Activated CD4-positive, CD25-positive, alpha-beta regulatory T cell (primary cell): Measurements from ENCODE around the gene FAM53B.
"Not testable (repeated sequence)": the region's sequence is repeated elsewhere in the genome, so short reads cannot be mapped to it uniquely, and the experiment has no call there.

Experiments
- DNase-seq, 4 experiments: peaks; one replicate each; lab custom pipeline; 2025; lab: John Stamatoyannopoulos, UW

FAM53B gene

DNA sequence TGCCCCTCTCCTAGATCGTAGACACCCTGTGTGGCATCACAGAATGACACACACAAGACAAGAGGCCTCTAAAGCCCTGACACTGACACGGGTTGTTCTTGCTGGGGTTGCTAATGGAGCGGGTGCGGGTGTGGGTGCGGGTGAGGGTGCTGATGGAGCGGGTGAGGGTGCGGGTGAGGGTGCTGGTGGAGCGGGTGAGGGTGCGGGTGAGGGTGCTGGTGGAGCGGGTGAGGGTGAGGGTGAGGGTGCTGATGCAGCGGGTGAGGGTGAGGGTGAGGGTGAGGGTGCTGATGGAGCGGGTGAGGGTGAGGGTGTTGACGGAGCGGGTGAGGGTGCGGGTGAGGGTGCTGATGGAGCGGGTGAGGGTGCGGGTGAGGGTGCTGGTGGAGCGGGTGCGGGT lies 134.0 kb downstream of the FAM53B start:
- not testable (repeated sequence) for DNase-seq

DNA sequence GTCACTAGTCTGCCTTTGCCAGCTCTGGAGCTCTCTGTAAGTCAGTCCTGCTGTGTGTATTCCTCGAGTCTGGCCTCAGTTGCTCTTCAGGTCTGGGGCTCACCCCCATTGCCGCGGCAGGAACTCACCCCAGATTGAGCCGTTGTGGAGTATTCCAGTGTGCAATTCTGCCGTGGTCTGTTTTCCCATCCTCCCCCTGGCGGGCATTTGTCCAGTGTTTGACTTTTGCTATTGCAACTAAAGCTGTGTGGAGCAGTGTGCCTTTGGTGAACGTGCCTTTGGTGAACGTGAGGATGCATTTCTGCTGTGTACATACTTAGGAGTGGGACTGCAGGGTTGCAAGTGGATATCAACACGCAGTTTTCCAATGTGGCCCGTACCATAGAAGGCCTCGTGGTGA lies 134.5 kb downstream of the FAM53B start:
- no peak for DNase-seq

DNA sequence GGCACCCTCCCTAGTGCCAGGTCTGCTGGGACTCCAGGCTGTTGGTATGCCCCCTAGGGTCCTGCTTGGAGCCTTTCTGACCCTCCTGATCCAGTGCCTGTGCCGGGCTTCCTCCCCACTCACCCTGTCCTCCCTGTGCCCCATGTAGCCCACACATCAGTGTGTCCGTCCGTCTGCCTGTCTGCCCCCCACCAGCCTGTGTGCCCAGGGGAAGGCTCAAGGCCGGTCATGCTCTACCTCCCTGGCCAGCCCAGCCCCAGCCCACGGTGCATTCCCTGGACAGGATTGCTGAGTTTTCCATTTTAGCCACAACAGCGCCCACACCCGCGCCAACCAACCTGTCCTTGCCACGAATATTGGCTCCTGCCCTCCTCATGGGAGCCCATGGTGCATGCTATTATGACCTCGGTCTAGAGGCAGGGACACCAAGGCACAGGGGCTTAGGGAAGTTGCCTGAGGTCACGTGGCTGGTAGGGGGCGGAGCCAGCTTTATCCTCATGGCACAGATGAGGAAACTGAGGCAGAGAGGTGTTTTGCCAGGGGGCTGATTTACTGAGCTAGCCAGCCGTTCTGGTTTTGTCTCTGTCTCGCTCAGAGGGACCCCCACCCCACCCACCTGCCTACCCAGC lies 136.0 kb downstream of the FAM53B start:
- DNase-seq = no peak

DNA sequence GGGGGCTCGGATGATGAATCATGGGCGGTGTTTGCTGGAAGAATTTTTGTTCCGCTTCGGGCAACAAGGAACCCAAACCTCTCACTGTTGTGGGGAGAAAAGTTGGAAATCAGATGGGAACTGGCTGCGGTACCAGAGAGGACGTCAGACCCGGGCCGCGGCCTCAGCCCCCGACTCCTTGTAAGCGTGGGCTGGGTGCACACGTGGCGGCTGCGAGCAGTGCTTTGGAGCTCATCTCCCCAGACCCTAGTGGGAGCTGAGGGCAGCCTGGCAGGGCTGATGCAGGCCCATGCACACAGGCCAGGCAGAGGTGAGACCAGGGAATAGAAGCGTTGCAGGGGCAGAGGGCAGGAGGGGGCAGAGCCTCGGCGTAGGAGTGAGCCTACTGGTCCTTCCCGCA lies 136.5 kb downstream of the FAM53B start:
- DNase-seq = no peak

DNA sequence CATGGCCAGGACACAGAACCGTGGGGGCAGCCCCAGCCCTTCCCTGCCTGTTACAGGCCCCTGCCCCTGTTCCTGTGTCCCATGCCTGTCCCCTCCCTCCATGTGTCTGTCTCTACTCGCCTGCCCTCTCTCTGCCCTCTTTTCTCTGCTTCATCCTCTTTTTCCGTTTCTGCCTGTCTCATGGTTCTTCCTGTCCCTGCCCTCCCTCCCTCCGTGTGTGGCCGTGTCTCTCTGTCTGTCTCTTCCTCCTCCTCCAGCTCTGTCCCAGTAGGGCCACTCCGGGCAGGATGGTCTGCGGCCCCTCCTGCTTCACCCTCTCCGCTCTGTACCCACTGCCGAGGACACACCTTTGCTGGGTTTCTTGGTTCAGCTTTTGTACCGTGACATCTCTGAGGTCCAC lies 137.4 kb downstream of the FAM53B start:
- no peak for DNase-seq

DNA sequence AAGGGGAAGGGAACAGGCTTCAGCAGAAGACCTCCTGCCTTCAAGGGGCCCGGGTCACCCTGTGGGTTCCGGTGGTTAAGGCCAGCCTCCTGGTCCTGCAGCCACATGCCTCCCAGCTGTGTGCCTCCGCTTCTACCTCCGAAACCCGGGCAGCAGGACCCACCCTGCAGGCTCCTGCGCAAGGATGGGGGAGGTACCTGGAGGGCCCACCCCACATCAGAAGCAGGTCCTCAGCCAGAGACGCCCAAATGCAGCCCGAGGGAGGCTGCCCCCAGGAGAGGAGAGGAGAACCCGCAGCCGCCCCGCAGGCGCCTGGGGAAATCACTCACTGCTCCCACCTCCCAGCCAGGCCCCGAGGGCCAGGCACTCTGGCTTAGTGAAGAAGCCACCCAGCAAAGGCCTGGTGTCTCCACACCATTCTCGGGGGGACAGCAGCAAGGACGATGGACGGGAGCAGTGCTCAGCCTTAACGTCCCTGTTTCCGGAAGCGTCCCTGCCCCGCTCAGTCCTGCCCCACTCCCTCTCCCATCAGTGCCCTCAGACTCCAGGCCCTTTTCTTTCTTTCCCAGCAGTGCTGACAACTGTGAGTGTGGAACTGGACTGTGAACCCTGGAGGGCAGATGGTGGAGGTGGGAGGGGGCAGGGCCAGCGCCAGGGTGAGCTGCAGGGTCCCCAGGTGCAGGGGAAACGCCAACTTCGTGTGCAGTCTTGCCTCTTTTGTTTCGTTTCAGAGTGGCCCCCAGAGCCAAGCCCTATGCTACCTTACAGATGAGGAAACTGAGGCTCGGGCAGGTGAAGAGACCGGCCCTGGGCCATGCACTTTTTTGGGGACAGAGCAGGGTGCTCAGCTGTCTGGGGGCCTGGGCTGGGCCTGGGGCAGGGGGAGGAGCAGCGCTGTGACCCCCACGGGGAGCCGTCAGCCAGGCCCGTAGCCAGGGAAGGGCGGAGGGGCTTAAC lies 138.0 kb downstream of the FAM53B start:
- no peak for DNase-seq

DNA sequence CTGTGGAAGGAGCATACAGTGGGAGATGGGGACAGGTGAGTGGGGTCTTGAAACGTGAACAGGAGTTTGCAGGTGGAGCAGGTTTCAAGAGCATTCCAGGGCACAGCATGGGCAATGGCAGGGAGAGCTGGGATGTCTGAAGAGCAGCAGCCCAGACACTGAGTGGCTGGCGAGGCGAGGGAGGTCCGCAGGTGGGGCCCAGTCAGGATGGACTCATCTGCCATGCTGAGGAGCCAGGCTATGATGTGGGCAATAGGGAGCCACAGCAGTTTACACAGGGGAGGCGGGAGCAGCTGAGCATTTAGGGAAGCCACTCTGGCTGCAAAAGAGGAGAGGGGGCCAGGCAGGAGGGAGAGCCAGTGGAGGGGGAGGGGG lies 138.7 kb downstream of the FAM53B start:
- DNase-seq = no peak

DNA sequence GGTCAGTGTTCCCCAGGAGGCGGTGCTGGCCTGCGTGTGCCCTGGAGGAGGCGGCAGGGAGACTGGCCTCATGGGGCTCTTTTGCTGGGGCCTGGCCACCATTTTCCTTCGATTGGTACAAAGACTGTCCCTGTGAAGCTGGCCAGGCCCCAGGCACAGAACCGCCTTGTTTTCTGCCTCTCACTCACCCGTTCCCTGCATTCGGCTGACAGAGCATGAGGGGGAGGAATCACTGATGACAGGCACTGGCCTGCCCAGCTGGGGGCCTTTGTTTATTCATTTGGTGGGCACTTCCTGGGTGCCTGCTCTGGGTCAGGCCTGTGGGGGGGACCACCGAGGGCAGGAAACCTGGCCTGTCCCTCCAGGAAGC lies 139.2 kb downstream of the FAM53B start:
- no peak for DNase-seq

DNA sequence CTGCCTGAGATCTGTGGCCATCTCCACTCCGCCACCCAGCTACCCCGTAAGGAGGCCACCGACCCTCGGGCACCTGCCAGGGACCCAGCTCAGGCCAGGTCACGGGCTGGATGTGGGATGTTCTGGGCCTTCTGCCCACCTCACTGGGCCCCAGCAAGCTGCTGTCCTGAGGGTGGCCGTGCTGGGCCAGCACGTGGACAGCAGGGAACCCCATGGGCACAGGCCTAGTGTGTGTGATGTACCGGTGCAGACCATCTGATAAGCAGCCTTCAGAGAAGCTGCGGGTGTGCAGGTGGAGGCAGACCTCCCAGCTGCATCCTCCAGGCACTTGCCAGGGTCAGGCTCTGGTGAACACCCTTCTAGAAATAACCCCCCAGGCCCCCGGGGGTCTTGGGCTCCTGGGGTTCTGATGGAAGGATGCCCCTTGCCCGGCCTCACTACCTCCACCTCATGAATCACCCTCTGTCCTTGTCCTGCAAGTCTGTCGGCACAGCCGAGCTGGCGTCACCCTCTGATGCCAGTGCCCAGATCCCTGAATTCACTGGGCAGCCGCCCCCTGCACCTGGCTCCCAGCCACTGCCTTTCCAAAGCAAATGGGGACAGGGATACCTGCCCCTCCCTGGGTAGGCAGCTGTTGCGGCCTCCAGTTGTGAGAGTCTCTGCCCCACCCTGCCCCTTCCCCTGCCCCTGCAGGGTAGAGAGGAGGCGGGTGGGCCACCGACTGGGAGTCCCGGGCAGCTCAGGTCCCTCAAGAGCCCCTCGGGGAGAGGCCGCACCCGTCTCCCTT lies 139.8 kb downstream of the FAM53B start:
- DNase-seq = no peak

DNA sequence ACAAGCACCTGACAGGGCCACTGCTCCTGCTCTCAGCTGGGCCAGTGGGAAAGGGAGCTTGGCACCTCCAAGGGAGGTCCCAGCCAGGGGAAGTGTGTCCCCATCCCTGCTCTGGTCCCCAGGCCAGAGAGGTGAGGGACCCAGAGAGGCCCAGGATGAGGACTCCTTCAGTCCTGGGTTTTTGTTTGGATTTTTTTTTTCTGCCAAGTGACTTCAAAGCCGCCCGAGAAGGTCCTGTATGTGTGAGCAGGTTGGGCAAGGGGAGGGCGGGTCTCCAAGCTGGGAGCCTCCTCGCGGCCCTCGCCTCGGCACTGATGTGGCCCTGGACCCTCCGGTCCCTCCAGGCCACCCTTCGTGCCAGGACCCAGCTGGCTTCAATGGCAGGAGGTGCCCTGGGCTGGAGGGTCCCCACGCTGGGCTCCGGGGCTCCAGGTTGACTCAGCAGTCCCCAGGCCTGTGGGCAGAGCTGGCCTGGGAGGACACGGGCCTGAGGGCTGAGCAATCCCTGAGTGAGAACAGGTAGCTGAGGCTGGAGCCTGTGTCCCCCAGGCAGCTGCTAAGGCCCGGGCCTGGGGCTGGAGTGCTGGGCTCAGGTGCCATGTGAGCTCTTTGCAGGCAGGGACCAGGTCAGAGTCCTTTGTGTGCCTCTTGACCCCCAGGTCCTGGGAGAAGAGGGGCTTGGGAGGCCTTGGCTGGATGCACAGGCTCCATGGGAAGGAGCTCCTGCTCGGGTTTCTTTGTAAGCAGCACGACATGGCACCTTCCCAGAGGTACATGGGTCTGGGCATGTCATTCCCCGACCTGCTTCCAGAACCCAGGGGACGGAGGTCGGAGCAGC lies 140.6 kb downstream of the FAM53B start:
- DNase-seq = no peak

DNA sequence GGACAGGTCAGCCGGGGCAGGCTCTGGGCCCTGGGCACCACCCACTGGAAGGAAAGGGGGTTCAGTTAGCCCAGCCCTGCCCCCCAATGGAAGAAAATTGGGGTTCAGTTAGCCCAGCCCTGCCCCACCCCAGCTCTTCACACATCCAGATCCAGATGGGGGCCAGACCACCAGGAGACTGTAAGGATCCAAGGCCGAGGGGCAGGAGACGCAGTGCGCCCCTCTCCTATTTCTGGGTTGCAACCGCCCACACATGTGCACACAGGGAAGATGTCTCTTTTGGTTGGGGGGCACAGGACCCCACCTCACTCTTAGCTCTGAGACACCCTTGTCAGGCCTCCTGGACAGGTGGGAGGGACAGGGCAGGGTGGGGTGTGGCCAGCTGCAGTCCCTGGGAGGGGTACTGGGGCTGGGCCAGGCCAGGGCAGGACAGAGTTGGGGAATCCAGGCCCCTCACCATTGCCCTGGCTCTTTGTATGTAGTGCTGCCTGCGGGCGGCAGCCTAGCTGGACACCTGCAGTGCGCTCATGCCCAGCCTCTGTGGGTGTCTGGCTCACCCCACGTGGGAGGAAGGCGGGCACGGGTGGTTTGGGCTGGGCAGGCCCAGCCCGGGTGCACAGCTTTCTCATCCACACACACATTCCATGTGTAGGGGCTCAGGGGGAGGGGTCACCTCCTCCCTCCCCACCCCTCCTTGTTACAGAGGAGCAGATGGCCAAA lies 141.4 kb downstream of the FAM53B start:
- DNase-seq = no peak

DNA sequence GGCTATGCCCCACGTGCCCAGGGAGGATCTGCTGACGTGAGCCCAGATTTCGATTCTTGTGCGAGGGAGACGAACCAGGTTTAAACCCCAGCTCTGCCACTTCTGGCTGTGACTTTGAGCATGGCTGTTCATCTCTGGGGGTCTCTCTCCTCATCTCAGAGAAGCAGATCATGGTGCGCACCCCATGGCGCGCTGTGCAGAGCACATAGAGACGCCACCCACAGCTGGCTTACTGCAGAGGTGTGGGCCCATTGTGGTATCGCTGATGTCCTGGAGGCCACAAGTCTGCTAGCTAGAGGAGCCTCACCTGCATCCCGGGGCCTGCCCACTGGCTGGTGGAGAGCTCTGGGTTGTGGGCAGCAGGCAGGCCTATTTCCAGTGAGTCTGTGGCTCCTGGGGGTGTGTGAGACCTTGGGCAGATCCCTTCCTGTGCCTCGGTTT lies 142.0 kb downstream of the FAM53B start:
- DNase-seq = no peak

DNA sequence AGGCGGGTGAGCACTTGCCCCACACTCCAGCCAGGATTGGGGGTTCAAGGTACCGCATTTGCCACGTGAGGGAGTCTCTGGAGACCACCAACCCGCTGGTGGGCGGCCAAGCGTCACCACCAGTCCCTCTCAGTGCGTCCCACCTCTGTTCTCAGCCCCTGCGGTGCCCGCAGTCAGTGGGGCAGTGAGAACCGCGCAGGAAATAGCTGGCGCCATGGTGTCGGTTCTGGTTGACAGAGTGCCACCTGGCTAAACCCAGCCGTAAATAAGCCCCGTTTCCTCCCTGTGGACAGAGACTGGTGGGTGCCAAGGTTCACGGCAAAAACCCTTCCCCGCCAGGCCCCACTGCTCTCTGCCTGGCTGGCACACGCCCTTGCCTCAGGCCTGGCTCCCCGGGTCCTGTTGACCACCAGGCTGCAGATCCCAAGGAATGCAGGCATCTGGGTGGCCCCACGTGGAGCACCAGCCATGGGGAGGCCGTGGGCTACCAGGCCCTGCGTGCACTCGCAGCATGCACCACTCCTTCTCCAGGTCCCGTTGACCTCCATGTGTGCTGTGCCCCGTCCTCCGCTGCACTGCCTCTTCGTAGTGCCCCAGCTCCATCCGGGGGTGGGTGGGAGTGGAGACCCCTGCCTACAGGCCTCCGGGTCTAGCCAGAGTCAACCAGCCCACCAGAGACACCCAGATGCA lies 142.6 kb downstream of the FAM53B start:
- no peak for DNase-seq

DNA sequence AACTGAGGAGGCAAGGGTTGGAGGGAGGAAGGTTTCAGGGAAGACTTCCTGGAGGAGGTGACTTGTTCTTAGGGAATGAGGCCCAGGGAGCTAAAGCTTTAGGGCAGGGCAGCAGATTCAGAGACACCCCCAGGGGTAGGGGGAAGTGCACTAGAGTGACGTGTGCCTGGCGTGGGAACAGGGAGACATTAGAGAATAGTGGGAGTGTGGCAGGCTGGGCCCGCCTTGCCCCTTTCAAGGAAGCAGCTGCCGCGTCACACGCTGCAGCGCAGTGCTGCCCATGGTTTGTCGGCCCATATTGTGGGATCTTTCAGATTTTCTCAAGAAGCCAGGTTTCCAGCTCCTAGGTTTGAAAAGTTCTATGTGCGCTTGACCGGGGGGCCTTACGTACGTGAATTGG lies 143.2 kb downstream of the FAM53B start:
- DNase-seq = no peak

DNA sequence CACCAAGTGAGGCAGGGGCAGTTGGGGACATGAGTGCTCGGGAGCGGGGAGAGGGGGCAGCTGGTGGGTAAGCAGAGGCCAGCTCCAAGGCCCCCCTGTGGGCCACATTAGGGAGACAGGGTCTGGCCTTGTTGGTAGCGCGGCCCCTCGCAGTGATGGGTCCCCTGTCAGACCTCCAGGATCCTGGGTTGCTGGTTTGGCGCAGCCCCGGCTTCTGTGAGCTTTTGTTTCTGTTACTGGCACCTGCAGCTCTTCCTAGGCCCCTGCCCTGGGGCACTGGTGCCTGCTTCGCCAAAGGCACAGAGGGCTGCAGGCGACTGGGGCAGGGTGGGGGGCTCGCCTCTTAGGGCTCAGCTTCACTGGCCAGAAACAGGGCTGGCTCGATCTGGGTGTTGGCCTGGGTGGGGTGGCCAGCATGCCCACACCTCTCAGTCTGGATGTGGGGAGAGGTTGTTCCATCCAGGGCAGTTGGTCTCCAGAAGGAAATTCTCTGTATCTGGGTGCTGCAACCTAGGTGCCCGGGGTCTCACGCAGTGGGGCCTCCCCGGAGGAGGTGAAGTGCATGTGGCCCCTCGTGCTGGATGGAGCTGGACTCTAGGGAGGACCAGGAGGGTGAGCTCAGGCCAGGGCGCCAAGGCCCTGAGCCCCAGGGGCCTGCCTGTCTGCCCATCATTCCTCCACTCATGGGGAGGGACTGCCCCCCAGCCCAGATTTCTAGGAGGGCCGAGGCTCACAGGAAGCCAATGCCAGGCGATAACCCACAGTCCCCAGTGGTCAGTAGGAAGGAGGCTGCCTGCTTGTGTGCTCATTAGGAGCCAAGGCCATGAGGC lies 143.9 kb downstream of the FAM53B start:
- DNase-seq = no peak

DNA sequence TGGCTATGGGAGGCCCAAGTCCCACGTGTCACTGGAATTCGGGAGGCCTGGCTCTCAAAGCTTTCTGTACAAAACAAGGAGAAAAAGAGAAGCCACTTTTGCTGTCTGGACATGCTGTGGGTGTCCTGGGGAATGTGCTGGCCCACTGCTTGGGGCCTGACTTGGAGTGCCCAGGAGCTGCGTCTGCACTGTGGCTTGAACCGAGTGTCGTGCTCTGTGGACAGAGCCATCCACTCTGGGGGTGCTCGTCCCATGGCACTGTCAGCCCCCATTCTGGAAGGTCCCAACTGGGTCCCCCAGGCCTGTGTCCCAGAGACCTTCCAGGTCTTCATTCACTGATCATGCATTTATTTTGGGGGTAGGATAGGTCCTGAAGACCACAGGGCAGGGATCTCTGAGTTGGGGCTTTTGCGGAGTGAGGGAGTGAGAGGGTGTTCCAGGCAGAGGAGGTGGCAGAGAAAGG lies 144.6 kb downstream of the FAM53B start:
- DNase-seq = no peak

DNA sequence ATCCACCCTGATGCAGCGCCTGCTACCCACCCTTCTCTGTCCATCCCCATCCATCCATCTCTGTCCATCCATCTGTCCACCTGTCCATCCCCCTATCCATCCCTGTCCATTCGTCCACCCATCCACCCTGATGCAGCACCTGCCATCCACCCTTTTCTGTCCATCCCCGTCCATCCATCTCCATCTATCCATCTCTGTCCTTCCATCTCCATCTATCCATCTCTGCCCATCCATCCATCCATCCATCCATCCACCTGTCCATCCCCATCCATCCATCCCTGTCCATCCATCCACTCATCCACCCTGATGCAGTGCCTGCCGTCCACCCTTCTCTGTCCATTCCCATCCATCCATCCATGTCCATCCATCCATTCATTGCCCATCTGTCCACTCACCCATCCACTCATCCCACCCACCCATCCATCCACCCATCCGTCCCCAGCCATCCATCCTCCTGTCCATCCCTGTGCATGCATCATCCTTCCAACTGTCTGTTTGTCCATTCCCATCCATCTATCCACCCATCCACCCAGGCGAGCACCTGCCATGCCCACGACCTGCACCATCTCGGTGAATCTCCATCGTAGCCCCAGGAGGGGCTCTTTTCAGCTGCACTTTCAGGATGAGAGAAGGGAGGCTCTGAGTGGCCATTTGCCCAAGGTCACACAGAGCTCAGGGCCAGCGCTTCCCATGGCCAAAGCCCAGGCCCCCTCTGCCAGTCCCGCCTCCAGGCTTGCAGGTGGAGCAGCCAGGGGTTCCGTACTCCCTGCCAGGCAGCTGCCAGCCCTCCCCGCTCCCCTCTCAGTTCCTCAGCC lies 145.2 kb downstream of the FAM53B start:
- DNase-seq = no peak

DNA sequence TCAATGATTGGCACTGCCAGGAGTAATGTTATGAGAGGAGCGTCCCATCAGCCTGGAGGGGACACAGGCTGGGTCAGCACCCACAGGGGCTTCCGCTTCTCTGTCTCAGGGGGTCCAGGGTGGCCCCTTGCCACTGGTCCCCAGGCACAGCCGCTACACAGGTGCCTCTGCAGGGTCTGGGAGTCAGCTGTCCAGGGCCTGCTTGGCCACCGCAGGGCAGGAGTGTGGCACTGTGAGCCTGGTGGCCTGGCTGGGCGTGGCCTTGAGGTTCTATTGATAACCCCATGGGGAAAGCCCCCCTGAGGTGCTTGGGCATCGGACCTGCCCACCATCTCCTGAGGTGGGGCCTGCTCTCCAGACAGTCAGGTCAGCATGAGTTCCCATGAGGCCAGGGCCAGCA lies 146.0 kb downstream of the FAM53B start:
- DNase-seq = no peak

DNA sequence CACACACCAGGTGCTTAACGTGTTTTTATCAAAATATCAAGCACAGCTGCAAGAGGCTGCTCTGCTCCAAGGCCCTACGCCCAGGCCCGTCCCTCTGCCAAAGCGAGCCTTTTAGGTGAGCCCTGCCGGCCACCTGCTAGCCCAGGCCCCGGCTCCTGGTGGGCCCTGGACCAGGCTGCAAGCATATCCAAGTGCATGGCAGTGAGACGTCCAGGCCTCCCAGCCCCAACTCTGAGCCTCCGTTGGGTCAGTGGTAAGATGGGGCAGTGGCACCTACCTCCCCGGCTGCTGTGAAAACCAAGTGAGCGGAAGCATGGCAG lies 146.4 kb downstream of the FAM53B start:
- DNase-seq = no peak
